ENCODE measurements around the gene PTPRD.

PTPRD gene

DNA sequence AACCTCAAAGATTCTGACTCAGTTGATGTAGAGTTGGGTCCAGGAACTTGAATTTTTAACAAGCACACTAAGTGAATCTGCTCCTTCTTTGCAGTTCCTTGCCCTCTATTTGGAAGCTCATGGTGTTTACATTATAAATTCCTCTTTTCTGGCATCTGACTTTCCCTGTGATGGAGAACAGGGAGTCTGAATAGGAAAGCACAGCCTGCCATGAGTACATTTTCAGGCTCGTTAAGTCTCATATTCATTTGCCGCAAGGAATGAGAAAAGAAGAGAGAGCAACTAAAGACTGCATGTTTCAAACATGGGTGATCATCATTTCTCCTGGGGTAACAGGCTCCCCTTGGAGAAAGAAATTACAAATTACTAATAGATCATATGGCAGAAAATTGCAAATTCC, 2345.2 kb downstream of the PTPRD start:
- Histone ChIP-seq H3K4me1 (ENCODE audit: control insufficient read depth in 1 of 2, insufficient read depth in 2 of 2, low read length in 2 of 2) (peaks cover 0 to 3% of the 10 kb centered on the region in 2 donors), H3K27ac (ENCODE audit: low read depth, low read length) (no peak overlapping the region), H3K4me3 (ENCODE audit: low read depth in 1 of 2, low read length in 2 of 2) (no peak overlapping the region), H3K9me3 (ENCODE audit: control insufficient read depth in 1 of 2, low read length in 2 of 2) (no peaks in the 10 kb centered on the region), H3K9ac (ENCODE audit: low read depth in 1 of 2, low read length in 2 of 2) (no peak overlapping the region), H3K27me3 (ENCODE audit: control insufficient read depth in 1 of 2, insufficient read depth in 2 of 2, low read length in 2 of 2) (no peaks in the 10 kb centered on the region), H3K36me3 (ENCODE audit: control insufficient read depth in 1 of 2, insufficient read depth in 2 of 2, low read length in 2 of 2) (no peaks in the 10 kb centered on the region)

DNA sequence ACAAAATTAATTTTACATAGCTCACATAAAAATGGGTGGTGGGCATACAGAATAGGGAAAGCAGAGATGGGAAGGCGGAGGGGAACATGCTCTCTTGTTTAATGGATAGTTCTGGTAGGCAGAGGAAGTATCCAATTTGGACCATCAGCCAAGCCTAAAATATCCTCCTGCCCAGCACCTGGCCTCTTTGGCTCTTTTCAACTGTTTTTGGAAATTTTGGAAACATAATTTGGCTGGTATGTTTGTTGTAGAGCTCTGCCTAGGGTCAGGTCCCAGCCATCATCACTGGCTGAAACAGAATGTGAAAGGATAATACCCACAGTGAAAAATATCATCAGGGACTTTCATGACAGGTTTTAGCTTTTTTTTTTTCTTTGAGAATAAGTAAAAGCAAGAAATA, 2345.9 kb downstream of the PTPRD start:
- Histone ChIP-seq H3K9me3 (ENCODE audit: control insufficient read depth in 1 of 2, low read length in 2 of 2) (no peaks in the 10 kb centered on the region), H3K9ac (ENCODE audit: low read depth in 1 of 2, low read length in 2 of 2) (no peak overlapping the region), H3K4me3 (ENCODE audit: low read depth in 1 of 2, low read length in 2 of 2) (no peak overlapping the region), H3K36me3 (ENCODE audit: control insufficient read depth in 1 of 2, insufficient read depth in 2 of 2, low read length in 2 of 2) (no peaks in the 10 kb centered on the region), H3K27me3 (ENCODE audit: control insufficient read depth in 1 of 2, insufficient read depth in 2 of 2, low read length in 2 of 2) (no peaks in the 10 kb centered on the region), H3K4me1 (ENCODE audit: control insufficient read depth in 1 of 2, insufficient read depth in 2 of 2, low read length in 2 of 2) (peaks cover 0 to 3% of the 10 kb centered on the region in 2 donors), H3K27ac (ENCODE audit: low read depth, low read length) (no peak overlapping the region)

DNA sequence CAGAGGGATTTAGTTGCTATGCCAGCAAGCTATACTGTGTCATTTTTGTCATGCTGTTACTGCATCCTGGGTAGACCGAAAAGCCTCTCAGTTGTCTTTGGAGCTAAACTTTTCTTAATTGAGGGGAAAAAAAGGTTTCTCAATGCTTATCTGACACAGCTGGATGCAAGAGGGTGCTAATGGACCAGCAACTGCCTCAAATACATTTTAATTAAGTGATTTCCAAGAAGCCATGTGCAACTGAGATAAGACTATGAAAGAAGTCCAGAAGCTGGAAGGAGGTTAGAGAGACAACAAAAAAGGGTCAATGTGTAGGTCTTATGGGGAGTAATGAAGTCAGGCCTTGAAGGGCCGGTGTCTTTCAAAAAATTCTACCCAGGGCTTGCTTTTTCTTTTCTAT, 2347.5 kb downstream of the PTPRD start:
- Histone ChIP-seq H3K9ac (ENCODE audit: low read depth in 1 of 2, low read length in 2 of 2) (no peak overlapping the region), H3K36me3 (ENCODE audit: control insufficient read depth in 1 of 2, insufficient read depth in 2 of 2, low read length in 2 of 2) (no peaks in the 10 kb centered on the region), H3K4me1 (ENCODE audit: control insufficient read depth in 1 of 2, insufficient read depth in 2 of 2, low read length in 2 of 2) (peaks cover 0 to under 1% of the 10 kb centered on the region in 2 donors), H3K27ac (ENCODE audit: low read depth, low read length) (no peak overlapping the region), H3K9me3 (ENCODE audit: control insufficient read depth in 1 of 2, low read length in 2 of 2) (no peaks in the 10 kb centered on the region), H3K4me3 (ENCODE audit: low read depth in 1 of 2, low read length in 2 of 2) (no peak overlapping the region), H3K27me3 (ENCODE audit: control insufficient read depth in 1 of 2, insufficient read depth in 2 of 2, low read length in 2 of 2) (no peaks in the 10 kb centered on the region)
